Liver (tissue), 3 donors: ENCODE measurements around the gene OR2L8.

Experiments
- EGR1 ChIP-seq, 2 donors: IDR thresholded peaks; 2 replicates each; pipeline ENCODE4 v1.6.1; 2016 to 2018; ENCODE audit warnings: antibody characterized with exemption in 2 of 2, low read depth in 2 of 2
- FOXA1 ChIP-seq: IDR thresholded peaks from 2 replicates; pipeline ENCODE4 v1.6.1; 2016; ENCODE audit warnings: antibody characterized with exemption
- GABPA ChIP-seq, 2 donors: IDR thresholded peaks in 1 of 2; conservative IDR thresholded peaks in 1 of 2; 2 replicates each; pipeline ENCODE4 v1.6.1; 2016; ENCODE audit warnings: antibody characterized with exemption in 2 of 2, mild to moderate bottlenecking in 1 of 2, moderate library complexity in 1 of 2
- HNF4G ChIP-seq: IDR thresholded peaks from 2 replicates; pipeline ENCODE4 v1.6.1; 2016; ENCODE audit warnings: antibody characterized with exemption
- JUND ChIP-seq, 2 donors: IDR thresholded peaks; 2 replicates each; pipeline ENCODE4 v1.6.1; 2016; ENCODE audit warnings: antibody characterized with exemption in 2 of 2
- RAD21 ChIP-seq, 2 donors: IDR thresholded peaks; 2 replicates each; pipeline ENCODE4 v1.6.1; 2016; ENCODE audit warnings: antibody characterized with exemption in 2 of 2, mild to moderate bottlenecking in 2 of 2
- SP1 ChIP-seq: IDR thresholded peaks from 2 replicates; pipeline ENCODE4 v1.6.1; 2018; ENCODE audit warnings: antibody characterized with exemption, mild to moderate bottlenecking
- TAF1 ChIP-seq: conservative IDR thresholded peaks from 2 replicates; pipeline ENCODE4 v1.6.1; 2016; ENCODE audit warnings: antibody characterized with exemption, mild to moderate bottlenecking
- YY1 ChIP-seq: IDR thresholded peaks from 2 replicates; pipeline ENCODE4 v1.6.1; 2016; ENCODE audit warnings: antibody characterized with exemption, mild to moderate bottlenecking
- TF ChIP-seq, protein P1 (sequence below): fragments of 150-350 bp; IDR thresholded peaks from 2 replicates; pipeline ENCODE4 v1.5.1; 2017; ENCODE audit warnings: improper control_type of control experiment, low read depth, low read length; ENCODE audit not compliant: missing input control
- TF ChIP-seq, protein P2 (sequence below): IDR thresholded peaks from 2 replicates; pipeline ENCODE4 v1.6.1; 2016; ENCODE audit warnings: antibody characterized with exemption
- TF ChIP-seq, protein P3 (sequence below): IDR thresholded peaks from 2 replicates; pipeline ENCODE4 v1.6.1; 2016; ENCODE audit warnings: antibody characterized with exemption, mild to moderate bottlenecking
- TF ChIP-seq, protein P4 (sequence below): IDR thresholded peaks from 2 replicates; pipeline ENCODE4 v1.6.1; 2016; ENCODE audit warnings: antibody characterized with exemption
- donor health status: healthy.
- donor health status: healthy.

DNA sequence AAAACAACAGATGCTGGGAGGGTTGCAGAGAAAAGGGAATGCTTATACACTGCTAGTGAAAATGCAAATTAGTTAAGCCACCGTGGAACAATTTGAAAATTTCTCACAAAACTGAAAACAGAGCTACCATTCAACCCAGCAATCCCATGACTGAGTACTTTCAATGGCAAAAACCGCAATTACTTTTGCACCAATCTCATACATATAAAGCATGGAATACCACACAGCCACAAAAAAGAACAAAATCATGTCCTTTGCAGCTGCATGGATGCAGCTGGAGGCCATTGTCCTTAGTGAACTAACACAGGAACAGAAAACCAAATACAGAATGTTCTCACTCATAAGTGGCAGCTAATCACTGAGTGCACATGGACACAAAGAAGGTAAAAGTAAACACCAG, 34.9 kb upstream of the OR2L8 start:
- TF ChIP-seq, protein P1, sequence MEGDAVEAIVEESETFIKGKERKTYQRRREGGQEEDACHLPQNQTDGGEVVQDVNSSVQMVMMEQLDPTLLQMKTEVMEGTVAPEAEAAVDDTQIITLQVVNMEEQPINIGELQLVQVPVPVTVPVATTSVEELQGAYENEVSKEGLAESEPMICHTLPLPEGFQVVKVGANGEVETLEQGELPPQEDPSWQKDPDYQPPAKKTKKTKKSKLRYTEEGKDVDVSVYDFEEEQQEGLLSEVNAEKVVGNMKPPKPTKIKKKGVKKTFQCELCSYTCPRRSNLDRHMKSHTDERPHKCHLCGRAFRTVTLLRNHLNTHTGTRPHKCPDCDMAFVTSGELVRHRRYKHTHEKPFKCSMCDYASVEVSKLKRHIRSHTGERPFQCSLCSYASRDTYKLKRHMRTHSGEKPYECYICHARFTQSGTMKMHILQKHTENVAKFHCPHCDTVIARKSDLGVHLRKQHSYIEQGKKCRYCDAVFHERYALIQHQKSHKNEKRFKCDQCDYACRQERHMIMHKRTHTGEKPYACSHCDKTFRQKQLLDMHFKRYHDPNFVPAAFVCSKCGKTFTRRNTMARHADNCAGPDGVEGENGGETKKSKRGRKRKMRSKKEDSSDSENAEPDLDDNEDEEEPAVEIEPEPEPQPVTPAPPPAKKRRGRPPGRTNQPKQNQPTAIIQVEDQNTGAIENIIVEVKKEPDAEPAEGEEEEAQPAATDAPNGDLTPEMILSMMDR: no peak
- no peak for TF ChIP-seq JUND (IDR thresholded peaks at IDR 0.05)
- TF ChIP-seq YY1: no peak
- TF ChIP-seq, protein P2, sequence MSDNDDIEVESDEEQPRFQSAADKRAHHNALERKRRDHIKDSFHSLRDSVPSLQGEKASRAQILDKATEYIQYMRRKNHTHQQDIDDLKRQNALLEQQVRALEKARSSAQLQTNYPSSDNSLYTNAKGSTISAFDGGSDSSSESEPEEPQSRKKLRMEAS: no peak
- no peak for TF ChIP-seq RAD21 (IDR thresholded peaks at IDR 0.05)
- TF ChIP-seq TAF1: no peak
- TF ChIP-seq, protein P3, sequence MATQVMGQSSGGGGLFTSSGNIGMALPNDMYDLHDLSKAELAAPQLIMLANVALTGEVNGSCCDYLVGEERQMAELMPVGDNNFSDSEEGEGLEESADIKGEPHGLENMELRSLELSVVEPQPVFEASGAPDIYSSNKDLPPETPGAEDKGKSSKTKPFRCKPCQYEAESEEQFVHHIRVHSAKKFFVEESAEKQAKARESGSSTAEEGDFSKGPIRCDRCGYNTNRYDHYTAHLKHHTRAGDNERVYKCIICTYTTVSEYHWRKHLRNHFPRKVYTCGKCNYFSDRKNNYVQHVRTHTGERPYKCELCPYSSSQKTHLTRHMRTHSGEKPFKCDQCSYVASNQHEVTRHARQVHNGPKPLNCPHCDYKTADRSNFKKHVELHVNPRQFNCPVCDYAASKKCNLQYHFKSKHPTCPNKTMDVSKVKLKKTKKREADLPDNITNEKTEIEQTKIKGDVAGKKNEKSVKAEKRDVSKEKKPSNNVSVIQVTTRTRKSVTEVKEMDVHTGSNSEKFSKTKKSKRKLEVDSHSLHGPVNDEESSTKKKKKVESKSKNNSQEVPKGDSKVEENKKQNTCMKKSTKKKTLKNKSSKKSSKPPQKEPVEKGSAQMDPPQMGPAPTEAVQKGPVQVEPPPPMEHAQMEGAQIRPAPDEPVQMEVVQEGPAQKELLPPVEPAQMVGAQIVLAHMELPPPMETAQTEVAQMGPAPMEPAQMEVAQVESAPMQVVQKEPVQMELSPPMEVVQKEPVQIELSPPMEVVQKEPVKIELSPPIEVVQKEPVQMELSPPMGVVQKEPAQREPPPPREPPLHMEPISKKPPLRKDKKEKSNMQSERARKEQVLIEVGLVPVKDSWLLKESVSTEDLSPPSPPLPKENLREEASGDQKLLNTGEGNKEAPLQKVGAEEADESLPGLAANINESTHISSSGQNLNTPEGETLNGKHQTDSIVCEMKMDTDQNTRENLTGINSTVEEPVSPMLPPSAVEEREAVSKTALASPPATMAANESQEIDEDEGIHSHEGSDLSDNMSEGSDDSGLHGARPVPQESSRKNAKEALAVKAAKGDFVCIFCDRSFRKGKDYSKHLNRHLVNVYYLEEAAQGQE: no peak
- no peak for TF ChIP-seq FOXA1
- no peak for TF ChIP-seq HNF4G
- TF ChIP-seq GABPA (IDR thresholded peaks at IDR 0.05 in 1 of 2, conservative IDR thresholded peaks at IDR 0.05 in 1 of 2): no peak
- no peak for TF ChIP-seq EGR1 (IDR thresholded peaks at IDR 0.05; ENCODE audit: low read depth in 2 of 2)
- TF ChIP-seq, protein P4, sequence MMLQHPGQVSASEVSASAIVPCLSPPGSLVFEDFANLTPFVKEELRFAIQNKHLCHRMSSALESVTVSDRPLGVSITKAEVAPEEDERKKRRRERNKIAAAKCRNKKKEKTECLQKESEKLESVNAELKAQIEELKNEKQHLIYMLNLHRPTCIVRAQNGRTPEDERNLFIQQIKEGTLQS: no peak
- TF ChIP-seq SP1: no peak
